GM12891 (cell line): ENCODE data around the gene DDO.

Experiments
- POLR2A ChIP-seq: IDR thresholded peaks from 2 replicates; pipeline ENCODE4 v1.6.1; 2011; ENCODE audit warnings: low read depth, low read length, control low read depth
- POLR2AphosphoS5 ChIP-seq: IDR thresholded peaks from 2 replicates; pipeline ENCODE4 v1.6.1; 2011; ENCODE audit warnings: low read depth, low read length, control low read depth
- POU2F2 ChIP-seq: IDR thresholded peaks from 2 replicates; pipeline ENCODE4 v1.6.1; 2011; ENCODE audit warnings: low read depth, mild to moderate bottlenecking, control low read depth, low read length, moderate library complexity
- SPI1 ChIP-seq: IDR thresholded peaks from 2 replicates; pipeline ENCODE4 v1.6.1; 2011; ENCODE audit warnings: low read depth, low read length, control low read depth
- TAF1 ChIP-seq: IDR thresholded peaks from 2 replicates; pipeline ENCODE4 v1.6.1; 2011; ENCODE audit warnings: low read depth, low read length, control low read depth

DNA sequence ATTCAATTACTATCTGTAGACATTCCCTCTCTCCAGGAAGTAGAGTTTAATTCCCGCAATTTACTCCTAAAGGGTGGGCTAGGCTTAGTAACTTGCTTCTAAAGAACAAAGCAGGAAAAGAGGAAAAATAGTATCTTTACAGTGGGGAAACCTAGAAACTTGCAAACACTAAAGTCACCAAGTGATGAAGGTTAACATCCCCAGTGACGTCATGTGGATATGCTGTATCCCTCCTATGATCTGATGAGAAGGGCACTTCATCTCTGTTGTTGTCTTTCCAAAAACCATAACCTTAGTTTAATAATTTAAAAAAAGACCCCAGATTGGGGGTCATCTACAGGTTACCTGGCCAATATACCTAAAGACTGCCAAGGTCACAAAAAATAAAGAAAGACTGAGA, 43.8 kb upstream of the DDO start:
- no peak for TF ChIP-seq TAF1
- no peak for TF ChIP-seq POLR2A
- TF ChIP-seq POLR2AphosphoS5: no peak
- no peak for TF ChIP-seq POU2F2
- TF ChIP-seq SPI1: no peak
